CD4-positive, alpha-beta T cell (primary cell): ENCODE results near the gene PSMF1. TPM values are rescaled to one million over a fixed set of nuclear protein-coding genes. Genes with fewer than 3 reads are reported as not detected.

Experiments
- ATAC-seq: fragments of 200-7000 bp; cut with Tn5 transposase; one replicate; pipeline ENCODE4 v1.10.0; 2022; ENCODE audit warnings: mild to moderate bottlenecking; ENCODE audit not compliant: poor library complexity
- CTCF ChIA-PET: fragments of 350-600 bp; sonication (Branson Sonifier 250); formaldehyde crosslinking; loops from one replicate; lab custom pipeline; 2021; ENCODE audit warnings: antibody characterized with exemption, inconsistent platforms; lab: Charles Lee
- POLR2A ChIA-PET: fragments of 350-600 bp; sonication (Branson Sonifier 250); formaldehyde crosslinking; loops from one replicate; lab custom pipeline; 2021; ENCODE audit warnings: antibody characterized with exemption, inconsistent platforms; lab: Charles Lee
- DNase-seq, 14 experiments: peaks; one replicate each; pipeline ENCODE4 v3.0.0-alpha.2; 2013 to 2020; ENCODE audit warnings: mixed read lengths in 2 of 14
- H3K27ac ChIP-seq, 2 donors: one replicate each; pipeline versions ENCODE4 v1.5.1 to v1.7.0; 2013; ENCODE audit warnings: low read length in 2 of 2, low read depth in 1 of 2, mild to moderate bottlenecking in 1 of 2
- H3K27me3 ChIP-seq, 2 experiments: 1 replicate in 1 of 2; 2 replicates in 1 of 2; pipeline versions ENCODE4 v1.6.1 to v1.7.0; 2013; ENCODE audit warnings: low read length in 2 of 2, control low read depth in 1 of 2, mild to moderate bottlenecking in 1 of 2, moderate library complexity in 1 of 2; ENCODE audit not compliant: insufficient read depth in 2 of 2, control insufficient read depth in 1 of 2
- H3K36me3 ChIP-seq: one replicate; pipeline ENCODE4 v1.6.1; 2013; ENCODE audit warnings: low read length, control low read depth; ENCODE audit not compliant: insufficient read depth
- H3K4me1 ChIP-seq: one replicate; pipeline ENCODE4 v1.6.1; 2013; ENCODE audit warnings: low read length, control low read depth; ENCODE audit not compliant: insufficient read depth
- H3K4me3 ChIP-seq: one replicate; pipeline ENCODE4 v1.5.1; 2013; ENCODE audit warnings: mild to moderate bottlenecking, low read length, moderate library complexity
- H3K9me3 ChIP-seq, 2 experiments: 1 replicate in 1 of 2; 2 replicates in 1 of 2; pipeline versions ENCODE4 v1.6.1 to v1.7.0; 2013; ENCODE audit warnings: low read length in 2 of 2, mild to moderate bottlenecking in 2 of 2, control low read depth in 1 of 2, moderate library complexity in 1 of 2; ENCODE audit not compliant: control insufficient read depth in 1 of 2, insufficient read depth in 1 of 2
- H3K27ac Mint-ChIP-seq: one replicate; pipeline ENCODE4 v1.8.0; 2020; ENCODE audit warnings: mixed read lengths
- H3K27me3 Mint-ChIP-seq: one replicate; pipeline ENCODE4 v1.8.0; 2021; ENCODE audit warnings: mixed read lengths
- H3K36me3 Mint-ChIP-seq: one replicate; pipeline ENCODE4 v1.8.0; 2021; ENCODE audit warnings: low read depth, mixed read lengths
- H3K4me1 Mint-ChIP-seq: one replicate; pipeline ENCODE4 v1.8.0; 2021; ENCODE audit warnings: low read depth, mixed read lengths
- H3K4me3 Mint-ChIP-seq: one replicate; pipeline ENCODE4 v1.8.0; 2020; ENCODE audit warnings: mild to moderate bottlenecking, mixed read lengths
- H3K9me3 Mint-ChIP-seq: one replicate; pipeline ENCODE4 v1.8.0; 2020; ENCODE audit warnings: mixed read lengths
- CTCF ChIP-seq: fragments of 200-600 bp; IDR thresholded peaks from one replicate; pipeline ENCODE4 v1.8.0; 2022; ENCODE audit warnings: antibody characterized with exemption, mild to moderate bottlenecking
- intact Hi-C, 2 experiments: fragments of 100-400 bp; cut with DNase I in 1 of 2; cut with micrococcal nuclease in 1 of 2; formaldehyde crosslinking; loops; one replicate each; pipeline versions ENCODE4 v1.15.1 to v1.9.0; 2023 to 2025; cut with DNase I, micrococcal nuclease
- polyA plus RNA-seq, 2 donors: library from polyadenylated mRNA; unstranded; fragments of 120-200 nt; gene quantifications; one replicate each; pipeline ENCODE4 v1.2.1, GENCODE V29; 2013
- total RNA-seq, 174 experiments: library from RNA in 2 of 174; stranded (reverse) in 2 of 174; gene quantifications; one replicate each; pipeline ENCODE4 v1.2.3 and lab custom pipeline; 2021 to 2026

The PSMF1 gene, protein sequence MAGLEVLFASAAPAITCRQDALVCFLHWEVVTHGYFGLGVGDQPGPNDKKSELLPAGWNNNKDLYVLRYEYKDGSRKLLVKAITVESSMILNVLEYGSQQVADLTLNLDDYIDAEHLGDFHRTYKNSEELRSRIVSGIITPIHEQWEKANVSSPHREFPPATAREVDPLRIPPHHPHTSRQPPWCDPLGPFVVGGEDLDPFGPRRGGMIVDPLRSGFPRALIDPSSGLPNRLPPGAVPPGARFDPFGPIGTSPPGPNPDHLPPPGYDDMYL
- total RNA-seq = 10 to 100 TPM; 79.9 to 84.2 TPM
- polyA plus RNA-seq (2013, experiment 1 of 2) = 92.0 TPM
- 132 TPM for polyA plus RNA-seq (2013, experiment 2 of 2)
- 49.3 to 128 (median 83.3) reads per million in 172 experiments for total RNA-seq (lab: John Stamatoyannopoulos, UW)

- H3K4me1 Mint-ChIP-seq = peaks cover 67% of the 10 kb centered on the region
- H3K4me1 ChIP-seq = peaks cover 55% of the 10 kb centered on the region
- H3K27me3 ChIP-seq = no peaks in the 10 kb centered on the region
- H3K27ac Mint-ChIP-seq = peak within 1 kb of the TSS; percentile 96
- DNase-seq (peak; percentile 91 to 98 (median 96)), ATAC-seq (peak; percentile 89)
- peak within 1 kb of the TSS; percentile 96 for H3K4me3 Mint-ChIP-seq
- H3K27me3 Mint-ChIP-seq = no peaks in the 10 kb centered on the region
- H3K9me3 ChIP-seq = no peaks in the 10 kb centered on the region
- H3K27ac ChIP-seq = peak within 1 kb of the TSS; percentile 72 to 74
- CTCF ChIA-PET = no interaction called here
- intact Hi-C loops = loop anchor here (1.0 to 5.0 kb wide), 9 partner anchors 92 to 1354 kb away; partner anchors contain the start of genes FAM110A (in 2 of the 2), NSFL1C (in 2 of the 2), SNRPB (in 2 of the 2) and SDCBP2 (in 1 of the 2)
- no peak for TF ChIP-seq CTCF
- peaks cover 34% of the 10 kb centered on the region for H3K36me3 ChIP-seq
- H3K36me3 Mint-ChIP-seq = peaks cover 52% of the 10 kb centered on the region
- POLR2A ChIA-PET = interaction anchor here (0.6 to 1.2 kb wide), 4 partner anchors 10 to 349 kb away, joined by 3 to 5 read pairs (median 4); no protein-coding TSS in a partner anchor
- H3K9me3 Mint-ChIP-seq = no peaks in the 10 kb centered on the region
- H3K4me3 ChIP-seq = peak within 1 kb of the TSS; percentile 81
Observed at GRCh38 chr20:1118336-1119127, at the start of gene PSMF1. Gene PSMF1, plus strand, starts transcription at chr20:1118602. Its CDS starts 172 bp downstream, at chr20:1118774.

DNA sequence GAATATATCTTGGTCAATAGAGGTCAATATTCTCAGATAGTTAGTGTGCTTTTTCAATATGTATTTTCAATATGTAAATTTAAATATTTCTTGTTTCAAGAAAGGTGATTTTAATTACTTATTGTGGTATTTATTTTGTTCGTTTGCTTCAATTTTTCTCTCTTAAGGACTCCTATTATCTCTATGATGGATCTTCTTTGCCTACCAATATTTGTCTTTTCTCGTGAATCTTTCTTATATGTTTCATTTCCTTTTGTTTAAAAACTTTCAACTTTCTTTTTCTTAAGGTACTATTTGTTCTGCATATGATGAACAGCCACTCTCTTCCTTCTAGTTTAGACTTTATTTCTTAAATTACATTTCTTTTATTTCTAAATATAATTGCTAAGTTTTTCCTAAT is 46.1 kb upstream of the PSMF1 start:
- DNase-seq = no peak
- ChIA-PET POLR2A (no interaction called here), CTCF (no interaction called here)
- no peak for ATAC-seq
- Mint-ChIP-seq H3K36me3 (peaks cover 17% of the 10 kb centered on the region), H3K4me1 (no peaks in the 10 kb centered on the region), H3K27ac (no peak overlapping the region), H3K4me3 (no peak overlapping the region), H3K9me3 (peaks cover 17% of the 10 kb centered on the region), H3K27me3 (no peaks in the 10 kb centered on the region)
- Histone ChIP-seq H3K9me3 (peaks cover 3 to 4% of the 10 kb centered on the region in 2 experiments), H3K36me3 (no peaks in the 10 kb centered on the region), H3K27me3 (peaks cover 0 to 5% of the 10 kb centered on the region in 2 experiments), H3K27ac (no peak overlapping the region), H3K4me3 (no peak overlapping the region), H3K4me1 (no peaks in the 10 kb centered on the region)
- no peak for TF ChIP-seq CTCF
- intact Hi-C loops = no loop called here

GRCh38 chr20:1075616-1076015 is 42.8 kb upstream of the PSMF1 start:
- Histone ChIP-seq H3K4me3 (no peak overlapping the region), H3K27me3 (no peaks in the 10 kb centered on the region), H3K27ac (no peak overlapping the region), H3K9me3 (peaks cover 0 to 4% of the 10 kb centered on the region in 2 experiments), H3K36me3 (no peaks in the 10 kb centered on the region), H3K4me1 (no peaks in the 10 kb centered on the region)
- Mint-ChIP-seq H3K27me3 (no peaks in the 10 kb centered on the region), H3K27ac (no peak overlapping the region), H3K4me3 (no peak overlapping the region), H3K9me3 (peaks cover 6% of the 10 kb centered on the region), H3K36me3 (peaks cover 4% of the 10 kb centered on the region), H3K4me1 (no peaks in the 10 kb centered on the region)
- intact Hi-C loops = no loop called here
- no peak for ATAC-seq
- DNase-seq = no peak
- CTCF ChIA-PET = no interaction called here
- POLR2A ChIA-PET = no interaction called here
- no peak for TF ChIP-seq CTCF
